Measurements from ENCODE around the gene RARRES2. TPM values are rescaled to one million over a fixed set of nuclear protein-coding genes. Genes with fewer than 3 reads are reported as not detected.
A peak's percentile ranks its signal among the peaks of the same experiment; 100 is the strongest.

RARRES2 gene
- total RNA-seq, 5 donors from 2014 or later (not counting 1 experiment from before 2014, with no cell fraction given), result 2.7 to 3.2 (median 2.7) TPM; not detected in 2

- ChIA-PET CTCF (no interaction called here), POLR2A (no interaction called here)
- no peaks in the 10 kb centered on the region for H3K9me3 ChIP-seq
- DNase-seq, result no peak
- H3K36me3 ChIP-seq (ENCODE audit: control insufficient read depth in 2 of 2, extremely low read depth in 1 of 2, insufficient read depth in 1 of 2, low read length in 1 of 2), result no peaks in the 10 kb centered on the region
- peaks cover 0 to 41% of the 10 kb centered on the region in 2 experiments for H3K27me3 ChIP-seq (replicated peaks in 1 of 2; ENCODE audit: control insufficient read depth in 2 of 2, extremely low read depth in 1 of 2, insufficient read depth in 2 of 2, low read length in 1 of 2)
- H3K27ac Mint-ChIP-seq, result no peak overlapping the region
- H3K36me3 Mint-ChIP-seq, result peaks cover 4% of the 10 kb centered on the region
- H3K27me3 Mint-ChIP-seq, result peaks cover 18 to 53% of the 10 kb centered on the region in 2 donors
- no peak for ATAC-seq (replicated peaks in 1 of 4)
- peaks cover 0 to 8% (median 5%) of the 10 kb centered on the region in 3 donors for H3K9me3 Mint-ChIP-seq
- no CpG with 5 or more reads among the region's 2 CpGs for WGBS (ENCODE audit: insufficient coverage)
- no peak overlapping the region for H3K4me3 ChIP-seq (ENCODE audit: control insufficient read depth in 1 of 2, extremely low read depth in 1 of 2, low read length in 1 of 2)
- peaks cover 4 to 16% of the 10 kb centered on the region in 2 experiments for H3K4me1 ChIP-seq (ENCODE audit: control insufficient read depth in 1 of 2, extremely low read depth in 1 of 2, insufficient read depth in 2 of 2, low read length in 2 of 2)
- peaks cover 0 to 20% (median 7%) of the 10 kb centered on the region in 3 donors for H3K4me1 Mint-ChIP-seq
- H3K4me3 Mint-ChIP-seq, result no peak overlapping the region
- H3K27ac ChIP-seq (ENCODE audit: low read length), result no peak overlapping the region
Observed at GRCh38 chr7:150343225-150343624, 1.8 kb upstream of the RARRES2 start.

- Mint-ChIP-seq H3K9me3 (peaks cover 0 to 8% (median 5%) of the 10 kb centered on the region in 3 donors), H3K27ac (peak overlapping the region in 1 of 2 donors; percentile 24), H3K4me3 (peak overlapping the region in 1 of 3 donors; percentile 49), H3K27me3 (peaks cover 18 to 54% of the 10 kb centered on the region in 2 donors), H3K36me3 (peaks cover 11% of the 10 kb centered on the region), H3K4me1 (peaks cover 0 to 20% (median 7%) of the 10 kb centered on the region in 3 donors)
- Histone ChIP-seq H3K27me3 (replicated peaks in 1 of 2; ENCODE audit: control insufficient read depth in 2 of 2, extremely low read depth in 1 of 2, insufficient read depth in 2 of 2, low read length in 1 of 2) (peaks cover 0 to 41% of the 10 kb centered on the region in 2 experiments), H3K9me3 (no peaks in the 10 kb centered on the region), H3K4me3 (ENCODE audit: control insufficient read depth in 1 of 2, extremely low read depth in 1 of 2, low read length in 1 of 2) (no peak overlapping the region), H3K4me1 (ENCODE audit: control insufficient read depth in 1 of 2, extremely low read depth in 1 of 2, insufficient read depth in 2 of 2, low read length in 2 of 2) (peaks cover 4 to 16% of the 10 kb centered on the region in 2 experiments), H3K36me3 (ENCODE audit: control insufficient read depth in 2 of 2, extremely low read depth in 1 of 2, insufficient read depth in 1 of 2, low read length in 1 of 2) (peaks cover 0 to under 1% of the 10 kb centered on the region in 2 donors), H3K27ac (ENCODE audit: low read length) (no peak overlapping the region)
- ATAC-seq (replicated peaks in 1 of 4) (no peak), DNase-seq (no peak)
- ChIA-PET POLR2A (no interaction called here), CTCF (interaction anchor here (0.6 kb wide), 2 partner anchors 13 to 567 kb away, joined by 3 to 7 read pairs; no protein-coding TSS in a partner anchor)
- 94% methylated on average over 8 of the region's 9 CpGs for WGBS (ENCODE audit: insufficient coverage)
Observed at GRCh38 chr7:150342121-150342408, 636 bp upstream of the RARRES2 start.

DNA sequence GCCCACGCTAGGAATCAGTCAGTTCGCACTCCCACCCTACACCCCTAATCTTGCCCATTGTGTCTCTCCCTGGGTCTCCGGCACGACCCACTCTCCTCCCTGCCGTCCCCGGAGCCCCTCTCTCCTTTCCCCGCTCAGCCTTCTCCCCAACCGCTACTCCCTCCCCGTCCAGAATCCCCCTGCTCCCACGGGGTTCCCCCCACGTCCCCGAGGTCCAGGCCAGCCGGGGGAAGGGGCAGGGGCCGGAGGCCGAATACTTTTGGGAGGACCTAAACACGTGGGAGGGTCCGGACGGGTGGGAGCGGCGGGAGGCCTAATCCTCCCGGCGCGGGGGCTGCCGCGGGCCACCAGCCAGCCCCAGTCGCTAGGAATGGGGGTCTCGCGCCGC is 560 bp downstream of the RARRES2 start:
- Histone ChIP-seq H3K36me3 (ENCODE audit: control insufficient read depth in 2 of 2, extremely low read depth in 1 of 2, insufficient read depth in 1 of 2, low read length in 1 of 2) (peaks cover 0 to 4% of the 10 kb centered on the region in 2 donors), H3K4me3 (ENCODE audit: control insufficient read depth in 1 of 2, extremely low read depth in 1 of 2, low read length in 1 of 2) (peak overlapping the region in 1 of 2 donors; percentile 23), H3K27ac (ENCODE audit: low read length) (no peak overlapping the region), H3K27me3 (replicated peaks in 1 of 2; ENCODE audit: control insufficient read depth in 2 of 2, extremely low read depth in 1 of 2, insufficient read depth in 2 of 2, low read length in 1 of 2) (peaks cover 0 to 36% of the 10 kb centered on the region in 2 experiments), H3K4me1 (ENCODE audit: control insufficient read depth in 1 of 2, extremely low read depth in 1 of 2, insufficient read depth in 2 of 2, low read length in 2 of 2) (peaks cover 4 to 16% of the 10 kb centered on the region in 2 experiments), H3K9me3 (no peaks in the 10 kb centered on the region)
- WGBS (ENCODE audit: insufficient coverage), result 50% methylated on average over 19 of the region's 29 CpGs
- Mint-ChIP-seq H3K36me3 (peaks cover 18% of the 10 kb centered on the region), H3K27ac (no peak overlapping the region), H3K27me3 (peaks cover 14 to 47% of the 10 kb centered on the region in 2 donors), H3K9me3 (peaks cover 0 to 8% (median 5%) of the 10 kb centered on the region in 3 donors), H3K4me1 (peaks cover 0 to 20% (median 7%) of the 10 kb centered on the region in 3 donors), H3K4me3 (peak overlapping the region in 1 of 3 donors; percentile 27)
- POLR2A ChIA-PET, result no interaction called here
- CTCF ChIA-PET, result no interaction called here
- ATAC-seq (replicated peaks in 1 of 4), result no peak
- DNase-seq, result no peak

DNA sequence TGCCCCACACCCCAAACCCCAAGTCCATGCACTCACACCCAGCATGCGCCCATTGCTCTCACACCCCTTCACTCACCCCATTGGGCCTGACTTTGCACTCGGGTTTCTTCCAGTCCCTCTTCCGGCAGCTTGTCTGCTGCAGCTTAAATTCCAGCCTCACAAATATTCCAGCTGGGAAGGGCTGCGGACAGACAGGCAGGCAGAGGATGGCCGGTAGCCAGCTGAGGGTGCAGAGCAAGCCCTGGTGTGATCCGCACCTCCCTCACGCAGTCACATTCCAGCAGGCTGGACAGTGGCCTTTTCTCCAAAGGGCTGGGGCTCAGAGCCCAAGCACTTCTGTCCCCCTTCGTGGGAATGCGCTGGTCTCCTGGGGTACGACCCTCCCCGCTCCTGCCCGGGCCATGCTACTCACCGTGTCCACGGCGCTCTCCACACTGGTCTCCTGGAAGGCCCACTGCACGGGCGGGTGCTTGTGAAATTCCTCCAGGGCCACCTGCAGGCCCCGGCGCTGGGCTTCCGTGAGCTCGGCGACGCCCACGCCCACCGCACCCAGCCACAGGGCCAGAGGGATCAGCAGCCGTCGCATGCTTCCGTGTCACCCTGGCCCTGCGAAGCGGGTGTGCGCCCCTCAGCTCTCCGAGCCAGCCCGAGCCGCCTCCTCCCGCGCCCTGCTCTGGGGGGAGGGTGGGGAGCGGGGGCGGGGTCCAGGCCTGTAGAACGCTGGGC is 1.2 kb downstream of the RARRES2 start:
- ATAC-seq (replicated peaks in 1 of 4) (peak in 2 of 4 experiments; percentile 54 to 60), DNase-seq (no peak)
- CTCF ChIA-PET, result no interaction called here
- H3K9me3 ChIP-seq, result no peaks in the 10 kb centered on the region
- no peak overlapping the region for H3K27ac Mint-ChIP-seq
- POLR2A ChIA-PET, result interaction anchor here in 1 of 2 donors (0.6 kb wide), 1 partner anchor 132 kb away, joined by 3 read pairs; no protein-coding TSS in a partner anchor
- peaks cover 0 to 4% of the 10 kb centered on the region in 2 donors for H3K36me3 ChIP-seq (ENCODE audit: control insufficient read depth in 2 of 2, extremely low read depth in 1 of 2, insufficient read depth in 1 of 2, low read length in 1 of 2)
- peaks cover 0 to 36% of the 10 kb centered on the region in 2 experiments for H3K27me3 ChIP-seq (replicated peaks in 1 of 2; ENCODE audit: control insufficient read depth in 2 of 2, extremely low read depth in 1 of 2, insufficient read depth in 2 of 2, low read length in 1 of 2)
- H3K4me3 ChIP-seq (ENCODE audit: control insufficient read depth in 1 of 2, extremely low read depth in 1 of 2, low read length in 1 of 2), result peak overlapping the region in 1 of 2 donors; percentile 54
- 54% methylated on average over 28 of the region's 39 CpGs for WGBS (ENCODE audit: insufficient coverage)
- peak overlapping the region in 1 of 3 donors; percentile 27 for H3K4me3 Mint-ChIP-seq
- H3K27me3 Mint-ChIP-seq, result peaks cover 14 to 47% of the 10 kb centered on the region in 2 donors
- peaks cover 0 to 20% (median 7%) of the 10 kb centered on the region in 3 donors for H3K4me1 Mint-ChIP-seq
- H3K4me1 ChIP-seq (ENCODE audit: control insufficient read depth in 1 of 2, extremely low read depth in 1 of 2, insufficient read depth in 2 of 2, low read length in 2 of 2), result peaks cover 4 to 16% of the 10 kb centered on the region in 2 experiments
- no peak overlapping the region for H3K27ac ChIP-seq (ENCODE audit: low read length)
- peaks cover 18% of the 10 kb centered on the region for H3K36me3 Mint-ChIP-seq
- H3K9me3 Mint-ChIP-seq, result peaks cover 0 to 8% (median 5%) of the 10 kb centered on the region in 3 donors

- Histone ChIP-seq H3K27me3 (replicated peaks in 1 of 2; ENCODE audit: control insufficient read depth in 2 of 2, extremely low read depth in 1 of 2, insufficient read depth in 2 of 2, low read length in 1 of 2) (peaks cover 0 to 36% of the 10 kb centered on the region in 2 experiments), H3K36me3 (ENCODE audit: control insufficient read depth in 2 of 2, extremely low read depth in 1 of 2, insufficient read depth in 1 of 2, low read length in 1 of 2) (peaks cover 0 to 4% of the 10 kb centered on the region in 2 donors), H3K9me3 (no peaks in the 10 kb centered on the region), H3K4me3 (ENCODE audit: control insufficient read depth in 1 of 2, extremely low read depth in 1 of 2, low read length in 1 of 2) (no peak overlapping the region), H3K4me1 (ENCODE audit: control insufficient read depth in 1 of 2, extremely low read depth in 1 of 2, insufficient read depth in 2 of 2, low read length in 2 of 2) (peaks cover 4 to 16% of the 10 kb centered on the region in 2 experiments), H3K27ac (ENCODE audit: low read length) (no peak overlapping the region)
- no peak for ATAC-seq (replicated peaks in 1 of 4)
- Mint-ChIP-seq H3K4me1 (peaks cover 0 to 20% (median 7%) of the 10 kb centered on the region in 3 donors), H3K9me3 (peaks cover 0 to 8% (median 5%) of the 10 kb centered on the region in 3 donors), H3K4me3 (peak overlapping the region in 1 of 3 donors; percentile 6), H3K27ac (no peak overlapping the region), H3K27me3 (peaks cover 14 to 47% of the 10 kb centered on the region in 2 donors), H3K36me3 (peaks cover 18% of the 10 kb centered on the region)
- DNase-seq, result no peak
- WGBS (ENCODE audit: insufficient coverage), result 90% methylated on average over 3 of the region's 9 CpGs
- POLR2A ChIA-PET, result no interaction called here
- CTCF ChIA-PET, result no interaction called here
Observed at GRCh38 chr7:150339409-150339809, 2.0 kb downstream of the RARRES2 start.

DNA sequence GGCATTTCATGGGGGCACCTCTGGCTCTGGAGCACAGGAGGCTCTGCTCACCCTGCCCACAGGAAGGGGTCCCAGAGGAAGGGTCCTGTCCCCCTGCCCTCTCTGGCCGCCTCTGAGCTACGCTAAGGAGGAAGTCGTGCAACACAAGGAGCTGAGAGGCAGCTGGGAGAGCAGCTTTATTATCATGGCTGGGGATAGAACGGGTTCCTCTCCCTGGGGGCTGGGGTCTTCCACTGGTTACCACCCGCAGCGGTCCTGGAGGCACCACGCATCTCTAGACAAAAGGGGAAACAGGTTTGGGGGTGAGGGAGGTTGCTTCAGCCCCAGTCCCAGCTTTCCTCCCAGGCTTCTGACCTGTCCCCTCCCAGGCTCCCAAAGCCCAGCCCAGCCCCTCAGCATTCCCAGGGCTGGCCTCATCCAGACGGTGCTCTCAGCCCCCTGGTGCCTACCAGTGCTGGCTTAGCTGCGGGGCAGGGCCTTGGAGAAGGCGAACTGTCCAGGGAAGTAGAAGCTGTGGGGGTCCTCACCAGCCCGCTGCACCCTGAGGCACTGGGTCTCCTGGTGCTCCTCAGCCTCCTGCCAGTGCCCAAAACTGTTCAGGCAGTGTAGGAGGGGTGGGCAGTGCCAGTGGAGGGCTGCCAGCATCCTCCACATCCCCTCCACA is 3.1 kb downstream of the RARRES2 start:
- no peak overlapping the region for H3K4me3 Mint-ChIP-seq
- ATAC-seq (replicated peaks in 1 of 4) (no peak), DNase-seq (no peak)
- POLR2A ChIA-PET, result no interaction called here
- H3K27me3 Mint-ChIP-seq, result peaks cover 7 to 40% of the 10 kb centered on the region in 2 donors
- Histone ChIP-seq H3K27me3 (replicated peaks in 1 of 2; ENCODE audit: control insufficient read depth in 2 of 2, extremely low read depth in 1 of 2, insufficient read depth in 2 of 2, low read length in 1 of 2) (peaks cover 0 to 33% of the 10 kb centered on the region in 2 experiments), H3K27ac (ENCODE audit: low read length) (no peak overlapping the region), H3K4me3 (ENCODE audit: control insufficient read depth in 1 of 2, extremely low read depth in 1 of 2, low read length in 1 of 2) (no peak overlapping the region), H3K36me3 (ENCODE audit: control insufficient read depth in 2 of 2, extremely low read depth in 1 of 2, insufficient read depth in 1 of 2, low read length in 1 of 2) (peaks cover 0 to 6% of the 10 kb centered on the region in 2 donors), H3K9me3 (no peaks in the 10 kb centered on the region), H3K4me1 (ENCODE audit: control insufficient read depth in 1 of 2, extremely low read depth in 1 of 2, insufficient read depth in 2 of 2, low read length in 2 of 2) (peaks cover 4 to 16% of the 10 kb centered on the region in 2 experiments)
- peaks cover 0 to 20% (median 7%) of the 10 kb centered on the region in 3 donors for H3K4me1 Mint-ChIP-seq
- H3K27ac Mint-ChIP-seq, result no peak overlapping the region
- CTCF ChIA-PET, result no interaction called here
- peaks cover 0 to under 1% (median 0%) of the 10 kb centered on the region in 3 donors for H3K9me3 Mint-ChIP-seq
- H3K36me3 Mint-ChIP-seq, result peaks cover 15% of the 10 kb centered on the region
- WGBS (ENCODE audit: insufficient coverage), result 84% methylated on average over 4 of the region's 11 CpGs
